HepG2 (cell line): ENCODE data around the gene ZKSCAN4. TPM values are rescaled to one million over a fixed set of nuclear protein-coding genes. Genes with fewer than 3 reads are reported as not detected.

Experiments used
- AHR ChIP-seq: IDR thresholded peaks from 2 replicates; pipeline ENCODE4 v1.6.1; 2018; ENCODE audit warnings: missing genetic modification reagents, missing compliant biosample characterization
- ATF4 ChIP-seq, 2 experiments: fragments of 450-650 bp in 1 of 2; sonication (generic) in 1 of 2; formaldehyde crosslinking; IDR thresholded peaks; 2 replicates each; pipeline versions ENCODE4 v1.5.0 to v1.8.0; 2020 to 2022; ENCODE audit warnings: mild to moderate bottlenecking in 1 of 2, missing genetic modification reagents in 1 of 2
- ATF6 ChIP-seq: sonication (generic); formaldehyde crosslinking; conservative IDR thresholded peaks from 2 replicates; pipeline ENCODE4 v1.4.0; 2020; ENCODE audit warnings: missing genetic modification reagents
- DBP ChIP-seq: sonication (generic); formaldehyde crosslinking; IDR thresholded peaks from 2 replicates; pipeline ENCODE4 v1.4.0; 2020; ENCODE audit warnings: missing genetic modification reagents; ENCODE audit errors: not compliant biosample characterization
- HMG20A ChIP-seq: IDR thresholded peaks from 2 replicates; pipeline ENCODE4 v1.6.1; 2016; ENCODE audit warnings: borderline replicate concordance
- MAF1 ChIP-seq: sonication (generic); formaldehyde crosslinking; IDR thresholded peaks from 2 replicates; pipeline ENCODE4 v1.5.0; 2020; ENCODE audit warnings: missing genetic modification reagents, borderline replicate concordance
- NCOA2 ChIP-seq: sonication (generic); formaldehyde crosslinking; IDR thresholded peaks from 2 replicates; pipeline ENCODE4 v1.8.0; 2022; ENCODE audit warnings: inconsistent platforms
- PHB2 ChIP-seq: fragments of 450-650 bp; IDR thresholded peaks from 2 replicates; pipeline ENCODE4 v1.6.1; 2018; ENCODE audit not compliant: partially characterized antibody
- PTBP1 ChIP-seq: fragments of 200-400 bp; formaldehyde crosslinking; IDR thresholded peaks from 2 replicates; pipeline ENCODE4 v1.6.1; 2018; ENCODE audit warnings: low read length, low read depth; ENCODE audit not compliant: poor library complexity, severe bottlenecking
- SALL1 ChIP-seq: sonication (generic); formaldehyde crosslinking; IDR thresholded peaks from 2 replicates; pipeline ENCODE4 v1.8.0; 2022; ENCODE audit warnings: mild to moderate bottlenecking, missing genetic modification reagents
- U2AF1 ChIP-seq: fragments of 200-400 bp; formaldehyde crosslinking; optimal IDR thresholded peaks from 2 replicates; pipeline ENCODE3; 2017; ENCODE audit warnings: mild to moderate bottlenecking, low read depth, low read length
- ZFP36 ChIP-seq: fragments of 150-350 bp; IDR thresholded peaks from 2 replicates; pipeline ENCODE4 v1.6.1; 2018; ENCODE audit warnings: borderline replicate concordance, low read length, low read depth; ENCODE audit not compliant: partially characterized antibody
- ZFP90 ChIP-seq: sonication (generic); formaldehyde crosslinking; IDR thresholded peaks from 2 replicates; pipeline ENCODE4 v1.8.0; 2022; ENCODE audit warnings: missing genetic modification reagents, mild to moderate bottlenecking, inconsistent platforms, borderline replicate concordance
- ZHX2 ChIP-seq, 2 experiments: sonication (generic) in 1 of 2; formaldehyde crosslinking in 1 of 2; IDR thresholded peaks; 2 replicates each; pipeline versions ENCODE4 v1.6.1 to v1.9.0; 2014 to 2022; ENCODE audit warnings: antibody characterized with exemption in 1 of 2, borderline replicate concordance in 1 of 2, inconsistent platforms in 1 of 2, low read depth in 1 of 2, missing genetic modification reagents in 1 of 2
- ZNF282 ChIP-seq: fragments of 450-650 bp; IDR thresholded peaks from 2 replicates; pipeline ENCODE4 v1.6.1; 2018; ENCODE audit not compliant: partially characterized antibody
- ZNF788 ChIP-seq: sonication (generic); formaldehyde crosslinking; IDR thresholded peaks from 2 replicates; pipeline ENCODE4 v1.5.0; 2020; ENCODE audit warnings: mild to moderate bottlenecking, missing genetic modification reagents, borderline replicate concordance
- polyA plus RNA-seq, 8 experiments: library from polyadenylated mRNA; depleted of rRNA in 3 of 8; stranded (reverse) in 7 of 8; unstranded in 1 of 8; fragments of >200 nt; fragmentation: Illumina TruSeq in 4 of 8; extraction: Trizol in 4 of 8; gene quantifications; 2 replicates each; pipeline versions ENCODE4 v1.2.1 to v1.2.3, GENCODE V29; 2011 to 2016; ENCODE audit warnings: low read depth in 4 of 8, missing spikeins in 1 of 8, mixed read lengths in 1 of 8; ENCODE audit not compliant: insufficient read depth in 1 of 8
- total RNA-seq, 5 experiments: library from RNA; depleted of rRNA; stranded (reverse); fragments of >200 nt; fragmentation: Illumina TruSeq; extraction: Trizol; gene quantifications; 2 replicates each; pipeline ENCODE4 v1.2.3, GENCODE V29; 2016; ENCODE audit warnings: low read depth in 1 of 5

ZKSCAN4 gene
- total and polyA plus RNA-seq, 2 of the 13 experiments (the other 11 are each of a cell fraction or from before 2014, with no cell fraction given): 2.9 to 7.8 TPM

GRCh38 chr6:28225056-28225834, 26.8 kb downstream of the ZKSCAN4 start, which contains the start of gene ZSCAN9 (continued):
- peak; percentile 61; the same call in 1 of the 2 replicates for TF ChIP-seq NCOA2 (CRISPR knock-in tag)
- peak; percentile 90 for TF ChIP-seq SALL1 (CRISPR knock-in tag)
- no peak for TF ChIP-seq ZFP36
- TF ChIP-seq PHB2: no peak
- TF ChIP-seq ZNF282: no peak
- TF ChIP-seq MAF1 (CRISPR knock-in tag): no peak
- peak; percentile 86; the same call in 1 of the 2 replicates for TF ChIP-seq ZNF788 (CRISPR knock-in tag)
- peak; percentile 91; the same call in 1 of the 2 replicates for TF ChIP-seq AHR (CRISPR knock-in tag)
- peak; percentile 77 for TF ChIP-seq U2AF1
- no peak for TF ChIP-seq ATF6 (CRISPR knock-in tag)
- TF ChIP-seq ZFP90 (CRISPR knock-in tag): no peak; the same call in 1 of the 2 replicates
- TF ChIP-seq ZHX2 (IDR thresholded peaks at IDR 0.05; ENCODE audit: low read depth): peak; percentile 85
- no peak for TF ChIP-seq ZHX2 (CRISPR knock-in tag; IDR thresholded peaks at IDR 0.05; ENCODE audit: borderline replicate concordance)
- TF ChIP-seq DBP (CRISPR knock-in tag): no peak
- peak; percentile 50; the same call in 1 of the 2 replicates for TF ChIP-seq HMG20A (CRISPR knock-in tag)
- TF ChIP-seq ATF4 (CRISPR knock-in tag; IDR thresholded peaks at IDR 0.05): no peak
- TF ChIP-seq PTBP1: no peak
